GM10266 (cell line): ENCODE data around the gene SVEP1.

Experiments
- DNase-seq: peaks from one replicate; pipeline ENCODE4 v3.0.0; 2012; ENCODE audit errors: extremely low spot score
- CTCF ChIP-seq: IDR thresholded peaks from 2 replicates; pipeline ENCODE4 v1.5.1; 2012; ENCODE audit warnings: mild to moderate bottlenecking, low read depth; ENCODE audit not compliant: control insufficient read depth, insufficient read depth; ENCODE audit errors: missing control alignments

The SVEP1 gene

GRCh38 chr9:110316261-110317075 is 263.1 kb downstream of the SVEP1 start:
- TF ChIP-seq CTCF, result no peak
- peak; percentile 39 for DNase-seq
